GM15510 (cell line): ENCODE data around the gene PPM1B.

Experiments used
- POLR2A ChIP-seq: IDR thresholded peaks from 3 replicates; pipeline ENCODE4 v1.6.1; 2011; ENCODE audit warnings: borderline replicate concordance; ENCODE audit not compliant: insufficient read length; ENCODE audit errors: extremely low read depth

Gene PPM1B

DNA sequence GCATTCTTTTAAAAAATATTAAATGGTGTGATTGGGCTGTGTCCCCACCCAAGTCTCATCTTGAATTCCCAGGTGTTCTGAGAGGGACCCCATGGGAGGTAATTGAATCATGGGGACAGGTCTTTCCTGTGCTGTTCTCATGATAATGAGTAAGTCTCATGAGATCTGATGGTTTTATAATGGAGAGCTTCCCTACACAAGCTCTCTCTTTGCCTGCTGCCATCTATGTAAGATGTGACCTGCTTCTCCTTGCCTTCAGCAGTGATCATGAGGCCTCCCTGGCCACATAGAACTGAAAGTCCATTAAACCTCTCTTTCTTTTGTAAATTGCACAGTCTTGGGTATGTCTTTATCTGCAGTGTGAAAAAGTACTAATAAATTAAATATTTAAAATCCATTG, 10.3 kb downstream of the PPM1B start:
- no peak for TF ChIP-seq POLR2A

- no peak for TF ChIP-seq POLR2A
Measured at GRCh38 chr2:44181648-44182047, 13.0 kb downstream of the PPM1B start.

DNA sequence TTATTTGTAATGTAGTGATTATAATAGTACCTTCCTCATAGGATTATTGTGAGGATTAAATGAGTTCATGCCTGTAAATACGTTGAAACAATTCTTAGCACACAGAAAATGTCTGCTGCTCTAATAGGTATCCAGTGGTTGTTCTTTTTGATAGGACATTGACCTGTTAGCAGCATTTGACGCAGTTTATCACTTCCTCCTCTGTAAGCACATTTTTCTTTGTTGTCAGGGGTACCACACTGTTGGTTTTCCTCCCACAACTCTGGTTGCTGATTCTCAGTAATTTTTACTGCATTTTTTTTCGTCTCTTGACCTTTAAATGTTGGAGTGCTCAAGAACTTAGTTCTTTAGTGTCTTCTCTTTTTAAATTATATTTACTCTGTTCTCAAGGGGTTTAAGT, 15.4 kb downstream of the PPM1B start:
- TF ChIP-seq POLR2A: no peak

- TF ChIP-seq POLR2A: no peak
Measured at GRCh38 chr2:44186810-44187209, 18.1 kb downstream of the PPM1B start.

DNA sequence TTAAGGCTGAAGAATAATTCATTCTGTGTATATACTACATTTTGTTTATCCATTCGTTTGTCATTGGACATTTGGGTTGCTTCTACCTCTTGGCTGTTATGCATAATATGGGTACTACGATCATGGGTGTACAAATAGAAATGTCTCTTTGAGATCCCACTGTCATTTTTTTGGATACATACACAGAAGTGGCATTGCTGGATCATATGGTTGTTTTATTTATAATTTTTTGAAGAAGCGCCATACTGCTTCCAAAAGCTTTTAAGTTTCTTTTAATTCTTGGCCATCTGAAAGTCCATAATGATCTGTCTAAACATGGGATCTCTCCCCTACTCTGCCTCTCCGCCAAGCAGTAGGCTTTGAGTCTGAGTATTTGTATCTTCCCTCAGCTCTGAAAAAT, 18.6 kb downstream of the PPM1B start:
- no peak for TF ChIP-seq POLR2A

GRCh38 chr2:44188696-44189095, 20.0 kb downstream of the PPM1B start:
- no peak for TF ChIP-seq POLR2A

GRCh38 chr2:44189104-44189503, 20.4 kb downstream of the PPM1B start:
- TF ChIP-seq POLR2A: no peak

- TF ChIP-seq POLR2A: no peak
Measured at GRCh38 chr2:44190526-44190925, 21.9 kb downstream of the PPM1B start.

DNA sequence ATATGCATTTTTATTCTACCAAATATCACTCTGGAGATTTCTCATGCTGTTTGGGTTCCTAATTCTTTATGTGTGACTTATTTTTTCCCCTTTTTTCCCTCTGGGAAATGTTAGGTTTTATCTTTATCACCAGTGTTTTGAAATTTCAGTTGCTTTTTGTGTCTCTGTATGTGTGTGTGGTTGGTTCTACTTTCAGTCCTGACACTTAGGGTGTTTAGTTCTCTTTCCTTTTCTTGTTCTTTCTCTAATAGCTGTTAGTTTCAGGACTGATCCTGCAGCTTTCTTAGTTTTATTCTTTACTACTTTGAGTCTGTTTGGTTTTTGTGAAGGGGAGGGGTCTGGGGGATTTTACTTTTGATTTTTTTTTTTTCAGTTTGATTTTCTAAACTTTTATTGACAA, 23.1 kb downstream of the PPM1B start:
- no peak for TF ChIP-seq POLR2A

DNA sequence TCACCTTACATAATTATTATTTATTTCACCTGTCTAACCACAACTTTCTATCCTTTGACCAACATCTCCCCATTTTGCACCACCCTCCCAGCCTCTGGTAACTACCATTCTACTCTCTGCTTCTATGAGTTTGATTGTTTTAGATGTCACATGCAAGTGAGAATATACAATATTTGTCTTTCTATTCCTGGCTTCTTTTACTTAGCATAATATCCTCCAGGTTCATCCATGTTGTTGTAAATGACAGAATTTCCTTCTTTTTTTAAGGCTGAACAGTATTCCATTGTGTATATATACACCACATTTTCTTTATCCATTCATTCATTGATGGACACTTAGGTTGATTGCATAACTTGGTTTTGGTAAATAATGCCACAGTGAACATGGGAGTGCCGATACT, 24.0 kb downstream of the PPM1B start:
- no peak for TF ChIP-seq POLR2A

- TF ChIP-seq POLR2A: no peak
Measured at GRCh38 chr2:44195714-44196113, 27.0 kb downstream of the PPM1B start.

GRCh38 chr2:44197816-44198215, 29.1 kb downstream of the PPM1B start:
- TF ChIP-seq POLR2A: no peak

- no peak for TF ChIP-seq POLR2A
Measured at GRCh38 chr2:44200011-44200410, 31.3 kb downstream of the PPM1B start.

DNA sequence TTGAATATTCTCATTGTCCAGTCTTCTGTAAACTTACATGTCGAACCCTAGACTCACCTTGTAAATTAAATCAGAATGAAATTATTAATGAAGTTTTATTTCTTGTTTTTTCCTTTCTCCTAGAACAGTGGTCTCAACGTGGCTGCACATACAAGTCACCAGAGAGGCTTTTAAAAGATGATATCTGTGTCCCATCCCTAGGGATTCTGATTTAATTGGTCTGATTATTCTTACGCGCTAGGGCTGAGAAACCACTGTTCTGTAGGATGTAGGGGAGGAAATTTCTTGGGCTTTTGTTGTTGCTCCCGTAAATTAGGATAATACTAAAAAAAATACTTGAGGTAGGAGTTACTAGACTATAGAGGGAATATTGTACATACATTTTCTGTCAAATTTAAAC, 32.1 kb downstream of the PPM1B start:
- no peak for TF ChIP-seq POLR2A

DNA sequence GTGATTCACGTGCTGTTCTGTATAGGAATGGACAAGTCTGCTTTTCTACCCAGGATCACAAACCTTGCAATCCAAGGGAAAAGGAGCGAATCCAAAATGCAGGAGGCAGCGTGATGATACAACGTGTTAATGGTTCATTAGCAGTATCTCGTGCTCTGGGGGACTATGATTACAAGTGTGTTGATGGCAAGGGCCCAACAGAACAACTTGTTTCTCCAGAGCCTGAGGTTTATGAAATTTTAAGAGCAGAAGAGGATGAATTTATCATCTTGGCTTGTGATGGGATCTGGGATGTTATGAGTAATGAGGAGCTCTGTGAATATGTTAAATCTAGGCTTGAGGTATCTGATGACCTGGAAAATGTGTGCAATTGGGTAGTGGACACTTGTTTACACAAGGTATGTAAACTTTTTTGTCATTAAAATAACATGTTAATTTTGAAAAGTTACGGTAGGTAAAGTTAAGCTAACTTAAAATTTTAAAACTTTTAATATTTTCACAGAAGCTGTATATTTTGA, 33.0 kb downstream of the PPM1B start:
- TF ChIP-seq POLR2A: no peak

DNA sequence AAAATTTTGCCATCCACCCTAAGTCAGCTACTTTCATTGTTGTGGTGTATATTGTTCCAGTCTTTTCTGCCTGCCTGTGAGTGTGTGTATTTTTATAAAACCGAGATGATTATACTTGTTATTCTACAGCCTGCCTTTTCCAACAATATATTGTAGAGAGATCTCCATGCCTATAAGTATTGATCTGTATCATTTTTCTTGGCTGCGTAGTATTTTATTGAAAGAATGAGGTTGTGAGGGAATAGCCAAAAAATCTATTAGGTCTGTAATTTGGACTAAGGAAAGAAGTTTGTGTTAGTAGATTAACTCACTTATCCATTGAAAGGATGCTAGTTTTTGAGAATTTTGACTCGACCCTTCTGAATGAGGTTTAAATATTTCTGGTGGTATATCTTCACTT, 34.9 kb downstream of the PPM1B start:
- no peak for TF ChIP-seq POLR2A

GRCh38 chr2:44205169-44205568, 36.5 kb downstream of the PPM1B start:
- TF ChIP-seq POLR2A: no peak

GRCh38 chr2:44207102-44207501, 38.4 kb downstream of the PPM1B start:
- no peak for TF ChIP-seq POLR2A

GRCh38 chr2:44210362-44210761, 41.7 kb downstream of the PPM1B start:
- TF ChIP-seq POLR2A: no peak

GRCh38 chr2:44211183-44211582, 42.5 kb downstream of the PPM1B start:
- no peak for TF ChIP-seq POLR2A
